ENCODE data around the gene QRFP. TPM values are rescaled to one million over a fixed set of nuclear protein-coding genes. Genes with fewer than 3 reads are reported as not detected.

Gene QRFP
- total and polyA plus RNA-seq, 8 donors: 0.16 to 0.70 (median 0.47) TPM; not detected in 1

- no peak overlapping the region for H3K4me3 ChIP-seq
- ATAC-seq (no peak), DNase-seq (no peak)
- no peaks in the 10 kb centered on the region for H3K9me3 ChIP-seq
- peaks cover 7 to 41% of the 10 kb centered on the region in 2 donors for H3K36me3 ChIP-seq
- H3K4me1 ChIP-seq: peaks cover 0 to 5% of the 10 kb centered on the region in 2 donors
- H3K27me3 ChIP-seq: no peaks in the 10 kb centered on the region
- intact Hi-C loops (cut with DNase I): loop anchor here in 1 of 2 donors (5.0 to 10.0 kb wide), 3 partner anchors 77 to 166 kb away; no protein-coding TSS in a partner anchor
- no peak overlapping the region for H3K27ac ChIP-seq
- no peak for TF ChIP-seq CTCF (IDR thresholded peaks at IDR 0.05)
Observed at GRCh38 chr9:130868230-130868629, 28.4 kb downstream of the QRFP start.

DNA sequence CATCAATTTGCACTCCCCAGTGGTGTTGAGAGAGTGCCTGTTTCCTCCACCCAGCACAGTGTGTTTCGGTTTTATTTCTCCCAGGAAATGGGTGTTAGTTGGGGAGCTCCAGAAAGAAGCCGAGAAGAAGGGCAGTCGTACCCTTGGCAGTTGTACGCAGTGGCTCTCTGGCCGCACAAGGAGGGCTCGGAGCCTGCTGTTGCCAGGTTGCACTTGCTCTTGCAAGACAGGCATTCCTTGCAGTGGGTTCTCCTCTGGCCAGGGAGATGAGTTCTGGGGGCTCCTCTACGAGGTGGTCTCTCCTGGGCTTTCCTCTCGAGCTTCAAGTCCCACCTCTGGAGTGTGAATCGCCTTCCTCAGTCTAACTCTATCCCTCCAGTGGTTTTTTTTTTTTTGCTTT, 29.1 kb downstream of the QRFP start:
- ATAC-seq (no peak), DNase-seq (no peak)
- H3K27ac ChIP-seq: no peak overlapping the region
- intact Hi-C loops (cut with DNase I): loop anchor here in 1 of 2 donors (5.0 to 10.0 kb wide), 3 partner anchors 77 to 165 kb away; no protein-coding TSS in a partner anchor
- no peak for TF ChIP-seq CTCF (IDR thresholded peaks at IDR 0.05)
- H3K36me3 ChIP-seq: peaks cover 5 to 41% of the 10 kb centered on the region in 2 donors
- H3K4me1 ChIP-seq: peaks cover 0 to 5% of the 10 kb centered on the region in 2 donors
- H3K27me3 ChIP-seq: no peaks in the 10 kb centered on the region
- no peaks in the 10 kb centered on the region for H3K9me3 ChIP-seq
- H3K4me3 ChIP-seq: no peak overlapping the region

- H3K27ac ChIP-seq: no peak overlapping the region
- H3K4me3 ChIP-seq: no peak overlapping the region
- no peaks in the 10 kb centered on the region for H3K27me3 ChIP-seq
- no peaks in the 10 kb centered on the region for H3K9me3 ChIP-seq
- intact Hi-C loops (cut with DNase I): loop anchor here in 1 of 2 donors (5.0 to 10.0 kb wide), 3 partner anchors 78 to 164 kb away; no protein-coding TSS in a partner anchor
- H3K4me1 ChIP-seq: peaks cover 0 to 10% of the 10 kb centered on the region in 2 donors
- peaks cover 0 to 35% of the 10 kb centered on the region in 2 donors for H3K36me3 ChIP-seq
- ATAC-seq (peak; percentile 94), DNase-seq (peak in 2 of 4 donors; percentile 49 to 78)
- peak; percentile 77 to 86 for TF ChIP-seq CTCF (IDR thresholded peaks at IDR 0.05)
Observed at GRCh38 chr9:130866474-130866965, 30.1 kb downstream of the QRFP start.

- DNase-seq (no peak), ATAC-seq (no peak)
- Histone ChIP-seq H3K9me3 (no peaks in the 10 kb centered on the region), H3K27ac (no peak overlapping the region), H3K4me1 (peaks cover 4 to 16% of the 10 kb centered on the region in 2 donors), H3K27me3 (no peaks in the 10 kb centered on the region), H3K36me3 (peaks cover 0 to 33% of the 10 kb centered on the region in 2 donors), H3K4me3 (no peak overlapping the region)
- intact Hi-C loops (cut with DNase I): loop anchor here in 1 of 2 donors (5.0 to 10.0 kb wide), 3 partner anchors 79 to 164 kb away; no protein-coding TSS in a partner anchor
- TF ChIP-seq CTCF (IDR thresholded peaks at IDR 0.05): no peak
Observed at GRCh38 chr9:130865921-130866320, 30.7 kb downstream of the QRFP start.

DNA sequence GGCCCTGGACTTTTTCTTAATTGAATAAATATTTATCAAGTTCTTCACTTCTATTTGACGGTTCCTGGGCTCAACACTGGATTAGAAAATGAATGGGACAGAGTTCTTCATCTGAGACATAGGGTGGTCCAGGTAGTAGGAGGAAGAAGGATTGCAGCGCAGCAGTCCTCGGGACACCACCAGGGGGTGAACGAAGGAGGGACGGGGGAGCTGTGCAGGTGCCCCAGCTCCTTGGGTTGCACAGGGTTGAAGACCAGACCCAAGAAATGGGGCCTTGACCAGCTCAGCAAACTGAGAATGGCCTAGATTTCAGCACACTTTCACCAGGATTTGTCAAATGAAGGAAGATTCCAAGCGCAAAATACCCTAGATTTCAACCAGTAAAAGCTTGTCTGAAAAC, 32.1 kb downstream of the QRFP start:
- DNase-seq: peak in 1 of 4 donors; percentile 6
- H3K27me3 ChIP-seq: no peaks in the 10 kb centered on the region
- H3K4me1 ChIP-seq: peaks cover 5 to 23% of the 10 kb centered on the region in 2 donors
- no peak overlapping the region for H3K4me3 ChIP-seq
- intact Hi-C loops (cut with DNase I): loop anchor here in 1 of 2 donors (5.0 to 10.0 kb wide), 2 partner anchors 80 to 97 kb away; no protein-coding TSS in a partner anchor
- ATAC-seq: no peak
- peaks cover 0 to 39% of the 10 kb centered on the region in 2 donors for H3K36me3 ChIP-seq
- H3K27ac ChIP-seq: no peak overlapping the region
- no peak for TF ChIP-seq CTCF (IDR thresholded peaks at IDR 0.05)
- no peaks in the 10 kb centered on the region for H3K9me3 ChIP-seq
